OCI-LY3 (cell line): ENCODE measurements around the gene SLC4A8.

Source experiments
- H2AFZ ChIP-seq: fragments of 200-600, 300-600 bp; shearing (Covaris generic); 2 replicates; pipeline ENCODE4 v1.6.0; 2014; ENCODE audit warnings: antibody characterized with exemption, low read depth, low read length
- H3K27ac ChIP-seq: fragments of 200-600, 300-600 bp; sonication (generic); 2 replicates; pipeline ENCODE4 v1.5.1; 2014; ENCODE audit warnings: mild to moderate bottlenecking, low read length, moderate library complexity, mixed read lengths
- H3K27me3 ChIP-seq: fragments of 200-600, 300-600 bp; sonication (generic); 2 replicates; pipeline ENCODE4 v1.6.1; 2014; ENCODE audit warnings: low read depth, low read length, mixed read lengths
- H3K36me3 ChIP-seq: fragments of 200-600, 300-600 bp; sonication (generic); replicated peaks from 2 replicates; pipeline ENCODE3; 2014; ENCODE audit warnings: low read depth, low read length, mixed read lengths
- H3K4me1 ChIP-seq: fragments of 300-600, 200-600 bp; sonication (generic); 2 replicates; pipeline ENCODE4 v1.6.1; 2014; ENCODE audit warnings: low read length, mixed read lengths
- H3K4me2 ChIP-seq: fragments of 200-600, 300-600 bp; sonication (generic); 2 replicates; pipeline ENCODE4 v1.6.1; 2014; ENCODE audit warnings: low read length, mixed read lengths
- H3K4me3 ChIP-seq: fragments of 300-600, 200-600 bp; sonication (generic); 2 replicates; pipeline ENCODE4 v1.5.1; 2014; ENCODE audit warnings: antibody characterized with exemption, mild to moderate bottlenecking, low read length, moderate library complexity
- H3K79me2 ChIP-seq: fragments of 300-600, 200-600 bp; shearing (Covaris generic); 2 replicates; pipeline ENCODE4 v1.6.1; 2014; ENCODE audit warnings: mild to moderate bottlenecking, low read length, mixed read lengths
- H3K9ac ChIP-seq: fragments of 300-600, 200-600 bp; shearing (Covaris generic); 2 replicates; pipeline ENCODE4 v1.6.0; 2014; ENCODE audit warnings: mild to moderate bottlenecking, low read length, moderate library complexity
- H3K9me3 ChIP-seq: fragments of 200-600, 300-600 bp; shearing (Covaris generic); 2 replicates; pipeline ENCODE4 v1.6.1; 2014; ENCODE audit warnings: low read length, mixed read lengths; ENCODE audit not compliant: insufficient read depth
- H4K20me1 ChIP-seq: fragments of 200-600, 300-600 bp; sonication (generic); 2 replicates; pipeline ENCODE4 v1.6.1; 2016; ENCODE audit warnings: low read length, mixed read lengths; ENCODE audit not compliant: insufficient read depth
- EZH2phosphoT487 ChIP-seq: fragments of 200-600 bp; shearing (Covaris generic); IDR thresholded peaks from 2 replicates; pipeline ENCODE4 v1.6.1; 2018; ENCODE audit warnings: antibody characterized with exemption, mixed run types, low read depth
- TF ChIP-seq, protein P1 (sequence below): fragments of 200-600, 300-600 bp; sonication (generic); IDR thresholded peaks from 2 replicates; pipeline ENCODE4 v1.5.1; 2014; ENCODE audit warnings: antibody characterized with exemption, low read length, low read depth

Gene SLC4A8

DNA sequence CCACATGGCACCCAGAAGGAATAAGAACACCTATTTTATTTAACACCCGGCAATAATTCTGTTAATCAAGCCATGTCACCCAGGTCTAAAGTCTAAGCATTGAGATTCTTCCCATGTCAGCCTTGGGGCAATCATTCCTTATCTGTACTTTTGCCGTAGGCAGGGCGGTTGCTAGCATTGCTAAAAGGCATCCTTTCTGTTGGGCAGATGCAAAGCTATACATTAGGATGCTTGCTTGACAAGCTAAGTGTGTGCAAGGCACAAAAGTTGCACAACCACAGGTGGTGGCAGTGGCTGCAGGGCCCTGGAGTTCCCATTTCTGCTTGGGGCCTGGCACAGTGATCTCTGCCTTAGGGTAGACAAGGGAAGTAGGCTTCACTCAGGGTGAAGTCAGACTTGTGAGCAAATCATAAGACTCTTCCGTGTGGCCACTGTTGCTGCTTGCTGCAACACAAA, 20.9 kb upstream of the SLC4A8 start:
- H4K20me1 ChIP-seq = no peaks in the 10 kb centered on the region
- H3K4me1 ChIP-seq = peaks cover 26% of the 10 kb centered on the region
- no peak overlapping the region for H3K9ac ChIP-seq
- no peak overlapping the region for H3K27ac ChIP-seq
- H3K4me2 ChIP-seq = no peak overlapping the region
- no peak overlapping the region for H2AFZ ChIP-seq
- TF ChIP-seq, protein P1, sequence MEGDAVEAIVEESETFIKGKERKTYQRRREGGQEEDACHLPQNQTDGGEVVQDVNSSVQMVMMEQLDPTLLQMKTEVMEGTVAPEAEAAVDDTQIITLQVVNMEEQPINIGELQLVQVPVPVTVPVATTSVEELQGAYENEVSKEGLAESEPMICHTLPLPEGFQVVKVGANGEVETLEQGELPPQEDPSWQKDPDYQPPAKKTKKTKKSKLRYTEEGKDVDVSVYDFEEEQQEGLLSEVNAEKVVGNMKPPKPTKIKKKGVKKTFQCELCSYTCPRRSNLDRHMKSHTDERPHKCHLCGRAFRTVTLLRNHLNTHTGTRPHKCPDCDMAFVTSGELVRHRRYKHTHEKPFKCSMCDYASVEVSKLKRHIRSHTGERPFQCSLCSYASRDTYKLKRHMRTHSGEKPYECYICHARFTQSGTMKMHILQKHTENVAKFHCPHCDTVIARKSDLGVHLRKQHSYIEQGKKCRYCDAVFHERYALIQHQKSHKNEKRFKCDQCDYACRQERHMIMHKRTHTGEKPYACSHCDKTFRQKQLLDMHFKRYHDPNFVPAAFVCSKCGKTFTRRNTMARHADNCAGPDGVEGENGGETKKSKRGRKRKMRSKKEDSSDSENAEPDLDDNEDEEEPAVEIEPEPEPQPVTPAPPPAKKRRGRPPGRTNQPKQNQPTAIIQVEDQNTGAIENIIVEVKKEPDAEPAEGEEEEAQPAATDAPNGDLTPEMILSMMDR = no peak
- TF ChIP-seq EZH2phosphoT487 = no peak
- no peaks in the 10 kb centered on the region for H3K9me3 ChIP-seq
- no peaks in the 10 kb centered on the region for H3K36me3 ChIP-seq
- no peaks in the 10 kb centered on the region for H3K27me3 ChIP-seq
- H3K4me3 ChIP-seq = no peak overlapping the region
- no peaks in the 10 kb centered on the region for H3K79me2 ChIP-seq

DNA sequence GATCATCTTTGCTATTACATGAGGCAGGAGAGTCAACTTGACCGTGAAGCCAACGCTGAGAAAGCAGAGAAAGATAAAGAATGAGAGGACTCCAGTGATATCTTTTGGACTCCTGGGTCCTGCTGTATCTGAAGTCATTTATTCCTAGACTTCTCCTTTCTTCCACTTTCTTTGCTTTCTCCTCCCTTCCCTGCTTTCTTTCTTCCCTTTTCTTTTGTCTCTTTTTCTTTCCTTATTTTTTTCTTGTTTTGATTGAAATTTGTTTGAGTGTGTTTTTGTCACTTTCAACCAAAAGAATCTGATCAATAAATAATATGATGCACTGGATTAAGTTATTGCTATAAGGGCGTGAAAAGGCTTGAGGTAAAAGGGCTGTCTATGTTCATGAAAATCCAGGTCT, 20.0 kb upstream of the SLC4A8 start:
- no peaks in the 10 kb centered on the region for H3K36me3 ChIP-seq
- H3K9ac ChIP-seq = no peak overlapping the region
- H3K4me2 ChIP-seq = no peak overlapping the region

DNA sequence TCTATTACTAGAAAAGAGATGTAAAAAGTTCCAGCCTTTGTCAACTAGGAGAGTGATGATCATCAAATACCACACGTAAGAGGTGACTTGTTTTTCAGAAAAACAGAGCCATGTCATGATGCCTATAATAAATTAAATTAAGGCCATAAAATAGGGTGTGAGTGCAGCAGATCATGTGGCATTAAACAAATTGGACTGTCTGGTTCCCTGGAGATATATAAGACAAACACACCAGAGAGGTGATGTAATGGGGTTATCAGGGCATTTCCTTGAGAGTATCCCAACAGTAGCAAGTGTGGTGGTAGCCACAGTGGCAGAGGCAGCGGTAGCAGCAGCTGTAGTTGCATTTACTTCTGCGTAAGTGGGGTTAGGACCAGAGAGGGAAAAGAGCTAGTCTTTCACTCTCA, 18.8 kb upstream of the SLC4A8 start:
- Histone ChIP-seq H4K20me1 (no peaks in the 10 kb centered on the region), H3K4me3 (no peak overlapping the region), H2AFZ (no peak overlapping the region), H3K27ac (no peak overlapping the region), H3K4me2 (no peak overlapping the region), H3K27me3 (no peaks in the 10 kb centered on the region), H3K9me3 (no peaks in the 10 kb centered on the region), H3K9ac (no peak overlapping the region), H3K4me1 (peaks cover 19% of the 10 kb centered on the region), H3K36me3 (no peaks in the 10 kb centered on the region), H3K79me2 (no peaks in the 10 kb centered on the region)
- TF ChIP-seq, protein P1 = no peak
- TF ChIP-seq EZH2phosphoT487 = no peak

More for the DNA sequence above, 20.0 kb upstream of the SLC4A8 start:
- peaks cover 19% of the 10 kb centered on the region for H3K4me1 ChIP-seq
- no peaks in the 10 kb centered on the region for H3K9me3 ChIP-seq
- no peak overlapping the region for H3K27ac ChIP-seq
- H3K4me3 ChIP-seq = no peak overlapping the region
- TF ChIP-seq, protein P1 = no peak
- TF ChIP-seq EZH2phosphoT487 = no peak
- H4K20me1 ChIP-seq = no peaks in the 10 kb centered on the region
- no peaks in the 10 kb centered on the region for H3K79me2 ChIP-seq
- H2AFZ ChIP-seq = no peak overlapping the region
- no peaks in the 10 kb centered on the region for H3K27me3 ChIP-seq

DNA sequence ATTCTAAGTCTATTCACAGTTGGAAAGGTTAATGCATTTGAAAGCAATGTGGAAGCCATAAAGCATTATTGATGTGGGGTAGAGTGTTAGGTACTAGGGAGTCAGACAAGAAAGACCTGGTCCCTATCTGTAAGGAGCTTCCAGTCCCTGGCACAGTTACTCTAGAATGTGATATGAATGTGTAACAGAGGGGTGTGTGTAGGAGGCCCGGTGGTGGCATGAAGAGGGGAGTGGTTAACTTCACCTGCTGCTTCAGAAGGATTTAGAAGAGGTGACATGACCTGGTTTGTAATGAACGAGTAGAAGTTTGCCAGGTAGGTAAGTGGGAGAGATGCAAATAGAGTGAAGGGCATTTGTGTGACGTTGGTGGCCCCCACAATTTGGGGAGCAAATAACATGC, 18.3 kb upstream of the SLC4A8 start:
- H3K9ac ChIP-seq = no peak overlapping the region
- no peak overlapping the region for H3K4me3 ChIP-seq
- no peak overlapping the region for H3K4me2 ChIP-seq
- H3K79me2 ChIP-seq = no peaks in the 10 kb centered on the region
- no peaks in the 10 kb centered on the region for H4K20me1 ChIP-seq
- peaks cover 19% of the 10 kb centered on the region for H3K4me1 ChIP-seq
- no peaks in the 10 kb centered on the region for H3K9me3 ChIP-seq
- TF ChIP-seq EZH2phosphoT487 = no peak
- TF ChIP-seq, protein P1 = no peak
- H3K27ac ChIP-seq = no peak overlapping the region
- H2AFZ ChIP-seq = no peak overlapping the region
- no peaks in the 10 kb centered on the region for H3K36me3 ChIP-seq
- no peaks in the 10 kb centered on the region for H3K27me3 ChIP-seq
